Glutamatergic neuron (in vitro differentiated cells): ENCODE results near the gene WWOX. TPM values are rescaled to one million over a fixed set of nuclear protein-coding genes. Genes with fewer than 3 reads are reported as not detected.
"Not testable (repeated sequence)": the region's sequence is repeated elsewhere in the genome, so short reads cannot be mapped to it uniquely, and the experiment has no call there.

ENCODE experiments used
- DNase-seq: peaks from one replicate; pipeline ENCODE4 v3.0.0; 2022
- H3K27ac Mint-ChIP-seq: one replicate; pipeline ENCODE4 v1.8.0; 2020; ENCODE audit warnings: mild to moderate bottlenecking, mixed read lengths, inconsistent platforms; ENCODE audit not compliant: unreplicated experiment
- H3K27me3 Mint-ChIP-seq: one replicate; pipeline ENCODE4 v1.8.0; 2020; ENCODE audit warnings: mild to moderate bottlenecking, moderate library complexity, mixed read lengths, inconsistent platforms; ENCODE audit not compliant: unreplicated experiment
- H3K36me3 Mint-ChIP-seq: one replicate; pipeline ENCODE4 v1.8.0; 2020; ENCODE audit warnings: mild to moderate bottlenecking, mixed read lengths, inconsistent platforms; ENCODE audit not compliant: unreplicated experiment
- H3K4me1 Mint-ChIP-seq: one replicate; pipeline ENCODE4 v1.8.0; 2020; ENCODE audit warnings: mild to moderate bottlenecking, low read depth, mixed read lengths, inconsistent platforms; ENCODE audit not compliant: unreplicated experiment
- H3K4me3 Mint-ChIP-seq: one replicate; pipeline ENCODE4 v1.8.0; 2020; ENCODE audit warnings: mild to moderate bottlenecking, mixed read lengths, inconsistent platforms; ENCODE audit not compliant: unreplicated experiment
- H3K9me3 Mint-ChIP-seq: one replicate; pipeline ENCODE4 v1.8.0; 2020; ENCODE audit warnings: mild to moderate bottlenecking, moderate library complexity, mixed read lengths, inconsistent platforms; ENCODE audit not compliant: unreplicated experiment
- CTCF ChIP-seq: fragments of 200-600 bp; sonication (generic); IDR thresholded peaks from one replicate; pipeline ENCODE4 v1.5.0; 2021; ENCODE audit not compliant: partially characterized antibody, unreplicated experiment
- total RNA-seq: library from RNA; stranded (reverse); fragmentation: NEBNext Ultra II Directional; extraction: Animal tissue kit (Norgen Biotek cat#: 25700); gene quantifications from one replicate; pipeline ENCODE4 v1.2.1, GENCODE V29; 2021; ENCODE audit not compliant: unreplicated experiment

The WWOX gene
- total RNA-seq, 1 donor from 2014 or later: 10.3 TPM

GRCh38 chr16:78507576-78507975 is 408.1 kb downstream of the WWOX start:
- DNase-seq: no peak
- Mint-ChIP-seq H3K27ac (no peak overlapping the region), H3K36me3 (no peaks in the 10 kb centered on the region), H3K27me3 (no peaks in the 10 kb centered on the region), H3K9me3 (no peaks in the 10 kb centered on the region), H3K4me1 (peaks cover 3% of the 10 kb centered on the region), H3K4me3 (no peak overlapping the region)
- TF ChIP-seq CTCF: no peak

GRCh38 chr16:78509965-78510364 is 410.5 kb downstream of the WWOX start:
- Mint-ChIP-seq H3K4me3 (no peak overlapping the region), H3K27ac (no peak overlapping the region)
- no peak for TF ChIP-seq CTCF

GRCh38 chr16:78510496-78510895 is 411.0 kb downstream of the WWOX start:
- DNase-seq: no peak
- Mint-ChIP-seq H3K9me3 (no peaks in the 10 kb centered on the region), H3K27ac (no peak overlapping the region), H3K36me3 (no peaks in the 10 kb centered on the region), H3K27me3 (no peaks in the 10 kb centered on the region), H3K4me1 (peaks cover 3% of the 10 kb centered on the region), H3K4me3 (no peak overlapping the region)
- TF ChIP-seq CTCF: no peak

More at GRCh38 chr16:78509965-78510364, 410.5 kb downstream of the WWOX start:
- DNase-seq: no peak
- H3K4me1 Mint-ChIP-seq: peaks cover 3% of the 10 kb centered on the region
- H3K27me3 Mint-ChIP-seq: no peaks in the 10 kb centered on the region
- no peaks in the 10 kb centered on the region for H3K9me3 Mint-ChIP-seq
- no peaks in the 10 kb centered on the region for H3K36me3 Mint-ChIP-seq

GRCh38 chr16:78513838-78514237 is 414.4 kb downstream of the WWOX start:
- no peak overlapping the region for H3K4me3 Mint-ChIP-seq
- no peaks in the 10 kb centered on the region for H3K36me3 Mint-ChIP-seq
- no peak for TF ChIP-seq CTCF
- H3K27ac Mint-ChIP-seq: no peak overlapping the region
- no peak for DNase-seq
- no peaks in the 10 kb centered on the region for H3K27me3 Mint-ChIP-seq
- peaks cover 7% of the 10 kb centered on the region for H3K4me1 Mint-ChIP-seq
- no peaks in the 10 kb centered on the region for H3K9me3 Mint-ChIP-seq

GRCh38 chr16:78514888-78515287 is 415.4 kb downstream of the WWOX start:
- not testable (repeated sequence) for H3K4me1 Mint-ChIP-seq, H3K9me3 Mint-ChIP-seq, DNase-seq, H3K27me3 Mint-ChIP-seq, H3K36me3 Mint-ChIP-seq, H3K4me3 Mint-ChIP-seq, H3K27ac Mint-ChIP-seq
- TF ChIP-seq CTCF: peak; percentile 44
